ENCODE results near the gene LRRTM2.

DNA sequence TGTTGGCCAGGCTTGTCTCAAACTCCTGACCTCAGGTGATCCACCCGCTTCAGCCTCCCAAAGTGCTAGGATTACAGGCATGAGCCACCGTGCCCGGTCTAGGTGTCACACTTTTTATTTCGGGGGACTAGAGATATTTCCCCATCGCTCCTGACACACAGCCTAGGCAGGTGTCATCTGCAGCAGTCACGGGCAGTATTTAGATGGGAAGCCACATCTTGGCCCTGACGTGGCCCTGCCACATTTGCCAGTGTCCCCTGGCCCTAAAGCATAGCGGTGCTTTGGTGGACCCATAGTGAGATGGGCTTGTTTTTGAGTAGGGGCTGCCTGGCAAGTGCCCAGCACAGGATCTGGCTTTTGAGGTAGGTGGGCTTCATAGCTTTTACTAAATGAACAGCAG is 45.0 kb upstream of the LRRTM2 start:
- TF ChIP-seq, protein P1, sequence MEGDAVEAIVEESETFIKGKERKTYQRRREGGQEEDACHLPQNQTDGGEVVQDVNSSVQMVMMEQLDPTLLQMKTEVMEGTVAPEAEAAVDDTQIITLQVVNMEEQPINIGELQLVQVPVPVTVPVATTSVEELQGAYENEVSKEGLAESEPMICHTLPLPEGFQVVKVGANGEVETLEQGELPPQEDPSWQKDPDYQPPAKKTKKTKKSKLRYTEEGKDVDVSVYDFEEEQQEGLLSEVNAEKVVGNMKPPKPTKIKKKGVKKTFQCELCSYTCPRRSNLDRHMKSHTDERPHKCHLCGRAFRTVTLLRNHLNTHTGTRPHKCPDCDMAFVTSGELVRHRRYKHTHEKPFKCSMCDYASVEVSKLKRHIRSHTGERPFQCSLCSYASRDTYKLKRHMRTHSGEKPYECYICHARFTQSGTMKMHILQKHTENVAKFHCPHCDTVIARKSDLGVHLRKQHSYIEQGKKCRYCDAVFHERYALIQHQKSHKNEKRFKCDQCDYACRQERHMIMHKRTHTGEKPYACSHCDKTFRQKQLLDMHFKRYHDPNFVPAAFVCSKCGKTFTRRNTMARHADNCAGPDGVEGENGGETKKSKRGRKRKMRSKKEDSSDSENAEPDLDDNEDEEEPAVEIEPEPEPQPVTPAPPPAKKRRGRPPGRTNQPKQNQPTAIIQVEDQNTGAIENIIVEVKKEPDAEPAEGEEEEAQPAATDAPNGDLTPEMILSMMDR (IDR thresholded peaks at IDR 0.05): no peak
- no peak for TF ChIP-seq POLR2A (IDR thresholded peaks at IDR 0.05; ENCODE audit: low read depth)

All from esophagus muscularis mucosa (tissue), 3 donors.